Embryonic facial prominence (tissue), 1 donor: ENCODE results near the gene EIF4A3.

Experiments
- DNase-seq: peaks from one replicate; pipeline ENCODE4 v3.0.0-alpha.2; 2016; ENCODE audit errors: extremely low spot score

Gene EIF4A3

DNA sequence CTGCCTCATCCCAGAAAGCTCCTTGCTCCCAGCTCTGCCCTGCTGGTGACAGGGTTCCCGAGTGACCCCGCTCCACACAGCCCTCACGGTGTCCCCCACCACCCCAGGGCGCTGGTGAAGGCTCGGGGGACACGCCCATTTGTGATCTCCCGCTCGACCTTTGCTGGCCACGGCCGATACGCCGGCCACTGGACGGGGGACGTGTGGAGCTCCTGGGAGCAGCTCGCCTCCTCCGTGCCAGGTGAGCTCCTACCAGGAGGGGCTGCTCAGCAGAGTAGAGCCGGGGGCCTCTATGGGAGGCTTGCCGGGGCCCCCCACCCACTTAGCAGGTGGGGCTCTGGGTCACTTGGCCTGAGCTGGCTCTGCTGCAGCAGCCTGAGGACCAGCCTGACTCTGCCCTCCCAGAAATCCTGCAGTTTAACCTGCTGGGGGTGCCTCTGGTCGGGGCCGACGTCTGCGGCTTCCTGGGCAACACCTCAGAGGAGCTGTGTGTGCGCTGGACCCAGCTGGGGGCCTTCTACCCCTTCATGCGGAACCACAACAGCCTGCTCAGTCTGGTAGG lies 34.4 kb downstream of the EIF4A3 start:
- no peak for DNase-seq

DNA sequence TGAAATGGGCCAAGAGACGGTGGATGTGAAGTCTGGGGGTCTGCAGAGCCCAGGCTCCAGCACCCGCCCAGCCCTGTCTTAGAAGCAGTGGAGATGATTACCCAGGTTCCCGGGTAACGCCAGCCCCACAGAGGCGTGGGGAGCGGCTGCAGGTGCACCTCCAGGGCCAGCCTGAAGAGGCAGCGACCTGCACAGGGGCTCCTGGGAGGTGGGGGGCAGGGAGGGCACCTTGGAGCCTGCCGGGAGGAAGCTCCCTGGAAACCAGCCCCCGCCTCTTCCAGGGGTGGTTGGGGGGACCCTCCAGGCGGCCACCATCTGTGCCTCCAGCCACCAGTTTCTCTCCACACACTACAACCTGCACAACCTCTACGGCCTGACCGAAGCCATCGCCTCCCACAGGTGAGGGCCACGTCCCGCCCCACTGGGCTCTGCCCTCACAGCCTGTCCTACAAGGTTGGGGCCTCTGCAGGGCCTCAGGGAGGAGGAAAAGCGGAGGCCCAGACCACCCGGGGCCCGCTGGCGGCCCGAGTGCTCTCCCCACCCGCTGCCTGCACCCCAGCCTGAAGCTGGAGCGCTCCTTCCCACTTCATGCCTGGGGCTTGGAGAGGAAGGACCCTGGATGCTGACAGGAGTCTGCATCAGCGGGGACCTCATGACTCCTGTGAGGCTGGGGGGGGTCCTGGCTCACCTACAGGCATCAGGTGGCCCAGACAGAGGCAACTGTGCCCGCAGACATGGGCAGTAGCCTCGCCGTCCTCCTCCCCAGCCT lies 35.0 kb downstream of the EIF4A3 start:
- no peak for DNase-seq

DNA sequence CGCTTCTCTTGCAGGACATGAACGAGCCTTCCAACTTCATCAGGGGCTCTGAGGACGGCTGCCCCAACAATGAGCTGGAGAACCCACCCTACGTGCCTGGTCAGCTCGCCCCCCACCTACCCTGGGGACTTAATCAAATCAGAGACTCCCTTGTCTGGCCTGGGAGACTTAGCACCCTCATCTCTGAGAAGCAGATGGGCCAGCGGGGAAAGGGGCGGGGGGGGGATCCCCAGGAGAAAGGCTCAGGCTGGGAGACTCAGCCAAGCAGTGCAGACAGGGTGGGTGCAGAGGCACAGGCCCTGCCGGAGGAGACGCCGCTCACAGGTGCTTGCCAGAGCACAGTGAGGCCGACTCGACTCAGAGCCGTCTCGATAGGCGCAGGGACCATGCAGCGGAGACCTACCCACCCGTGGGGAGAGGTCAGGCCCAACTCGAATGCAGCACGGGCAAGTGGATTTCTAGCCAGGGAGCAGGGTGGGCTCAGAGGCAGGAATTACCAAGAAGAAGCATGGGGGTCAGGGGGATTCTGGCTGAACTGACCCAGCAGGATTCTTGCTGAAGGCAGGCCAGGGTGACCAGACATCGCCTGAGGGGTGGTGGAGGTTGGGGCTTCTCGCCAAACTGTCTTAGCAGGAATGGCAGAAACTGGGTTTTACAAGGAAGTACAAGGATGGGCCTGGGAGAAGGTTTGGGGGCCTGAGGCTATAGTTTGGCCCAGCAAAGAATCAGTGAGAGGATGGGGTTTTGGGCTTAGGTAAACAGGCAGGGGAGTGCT lies 35.8 kb downstream of the EIF4A3 start:
- DNase-seq = no peak

DNA sequence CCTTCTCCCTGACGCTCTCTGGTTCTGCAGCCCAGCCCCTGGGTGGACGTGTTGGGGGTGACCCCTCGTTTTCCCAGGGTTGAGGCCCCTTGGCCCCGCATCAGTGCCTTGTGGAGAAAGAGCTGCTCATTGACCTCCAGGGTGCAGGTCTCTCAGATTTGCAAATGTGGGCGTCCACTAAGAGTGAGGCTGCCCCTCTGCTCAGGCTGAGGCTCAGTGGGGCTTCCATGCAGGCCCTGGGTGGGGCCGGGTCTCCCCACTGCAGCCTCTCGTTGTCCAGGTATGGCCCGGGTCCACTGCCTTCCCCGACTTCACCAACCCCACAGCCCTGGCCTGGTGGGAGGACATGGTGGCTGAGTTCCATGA lies 36.5 kb downstream of the EIF4A3 start:
- DNase-seq = no peak

DNA sequence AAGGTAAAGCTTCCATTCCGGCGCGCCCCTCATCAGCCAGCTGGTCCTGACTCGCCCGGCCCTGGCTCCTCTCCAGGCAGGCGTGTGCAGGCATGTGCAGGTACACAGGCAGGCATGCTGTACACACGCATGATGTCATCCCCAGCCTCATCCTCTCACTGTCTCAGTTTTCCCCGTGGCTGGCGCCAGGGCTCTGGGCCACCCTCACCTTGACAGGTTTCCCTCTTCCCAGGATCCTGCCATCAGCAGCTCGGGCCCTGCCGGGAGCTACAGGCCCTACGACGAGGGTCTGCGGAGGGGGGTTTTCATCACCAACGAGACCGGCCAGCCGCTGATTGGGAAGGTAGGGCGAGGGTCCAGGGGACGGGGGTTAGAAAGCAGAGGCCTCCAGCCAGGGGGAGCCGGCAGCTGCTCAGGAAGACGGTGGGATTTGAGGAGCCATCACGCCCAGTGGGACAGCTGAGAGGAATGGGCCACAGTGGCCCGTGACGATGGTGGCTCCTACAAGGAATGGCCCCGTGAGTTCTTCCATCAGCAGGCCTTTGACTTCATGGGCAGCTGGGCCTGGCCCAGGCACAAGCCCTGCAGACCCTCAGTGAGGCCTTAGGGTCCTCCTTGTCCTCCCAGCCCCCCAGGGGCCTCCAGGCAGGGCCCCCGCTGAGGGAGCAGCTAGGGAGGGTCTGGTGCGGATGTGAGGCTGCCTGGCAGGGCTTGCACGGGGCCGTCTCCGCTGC lies 37.0 kb downstream of the EIF4A3 start:
- no peak for DNase-seq

GRCh38 chr17:80109066-80109660 lies 37.8 kb downstream of the EIF4A3 start:
- DNase-seq = no peak

DNA sequence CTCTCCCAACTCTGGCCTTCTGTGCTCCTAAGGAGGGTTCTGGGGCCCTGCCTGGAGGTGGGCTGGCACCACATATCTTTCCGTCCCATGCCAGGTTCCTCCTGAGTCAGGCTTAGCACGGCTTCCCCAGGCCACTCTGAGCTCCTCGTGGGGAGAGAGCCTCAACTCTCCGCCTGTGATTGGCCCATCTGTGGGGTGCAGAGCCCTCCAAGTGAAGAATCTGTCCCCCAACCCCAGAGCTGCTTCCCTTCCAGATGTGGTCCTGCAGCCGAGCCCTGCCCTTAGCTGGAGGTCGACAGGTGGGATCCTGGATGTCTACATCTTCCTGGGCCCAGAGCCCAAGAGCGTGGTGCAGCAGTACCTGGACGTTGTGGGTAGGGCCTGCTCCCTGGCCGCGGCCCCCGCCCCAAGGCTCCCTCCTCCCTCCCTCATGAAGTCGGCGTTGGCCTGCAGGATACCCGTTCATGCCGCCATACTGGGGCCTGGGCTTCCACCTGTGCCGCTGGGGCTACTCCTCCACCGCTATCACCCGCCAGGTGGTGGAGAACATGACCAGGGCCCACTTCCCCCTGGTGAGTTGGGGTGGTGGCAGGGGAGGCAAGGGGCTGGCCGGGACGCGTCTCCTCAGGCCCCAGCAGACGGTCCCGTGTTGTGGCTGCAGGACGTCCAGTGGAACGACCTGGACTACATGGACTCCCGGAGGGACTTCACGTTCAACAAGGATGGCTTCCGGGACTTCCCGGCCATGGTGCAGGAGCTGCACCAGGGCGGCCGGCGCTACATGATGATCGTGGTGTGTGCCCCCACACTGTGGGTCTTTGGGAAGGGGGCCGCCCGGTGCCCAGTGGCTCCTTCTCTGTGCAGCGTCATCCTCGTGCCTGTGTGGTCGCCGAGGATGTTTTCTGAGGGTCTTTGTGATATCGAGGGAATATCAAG lies 38.6 kb downstream of the EIF4A3 start:
- DNase-seq = no peak

DNA sequence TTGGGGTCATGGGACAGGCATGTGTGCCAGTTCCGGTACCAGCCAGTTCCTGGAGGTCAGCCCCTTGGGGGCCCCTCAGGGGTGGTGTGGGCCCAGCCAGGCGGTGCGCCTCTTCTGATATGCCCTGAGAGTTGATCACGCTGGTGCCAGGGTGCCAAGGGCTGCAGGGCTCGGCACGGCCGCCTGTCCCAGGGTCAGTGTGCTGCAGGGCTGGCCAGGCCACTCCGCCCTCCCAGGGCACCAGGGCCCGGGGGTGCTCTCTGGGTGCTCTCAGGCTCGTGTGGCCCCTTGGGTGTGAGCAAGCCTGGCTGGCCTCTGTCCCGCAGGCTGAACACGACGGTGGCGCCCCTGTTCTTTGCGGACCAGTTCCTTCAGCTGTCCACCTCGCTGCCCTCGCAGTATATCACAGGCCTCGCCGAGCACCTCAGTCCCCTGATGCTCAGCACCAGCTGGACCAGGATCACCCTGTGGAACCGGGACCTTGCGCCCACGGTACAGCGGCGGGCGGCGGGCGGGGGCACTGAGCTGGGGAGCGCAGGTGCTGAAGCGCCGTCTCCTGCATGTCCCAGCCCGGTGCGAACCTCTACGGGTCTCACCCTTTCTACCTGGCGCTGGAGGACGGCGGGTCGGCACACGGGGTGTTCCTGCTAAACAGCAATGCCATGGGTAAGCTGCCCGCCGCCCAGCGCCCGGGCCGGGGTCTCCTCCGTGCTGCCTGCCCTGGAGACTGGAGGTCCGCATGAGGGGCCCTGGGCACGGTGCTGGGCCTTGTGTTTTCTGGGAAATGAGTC lies 39.5 kb downstream of the EIF4A3 start:
- no peak for DNase-seq

DNA sequence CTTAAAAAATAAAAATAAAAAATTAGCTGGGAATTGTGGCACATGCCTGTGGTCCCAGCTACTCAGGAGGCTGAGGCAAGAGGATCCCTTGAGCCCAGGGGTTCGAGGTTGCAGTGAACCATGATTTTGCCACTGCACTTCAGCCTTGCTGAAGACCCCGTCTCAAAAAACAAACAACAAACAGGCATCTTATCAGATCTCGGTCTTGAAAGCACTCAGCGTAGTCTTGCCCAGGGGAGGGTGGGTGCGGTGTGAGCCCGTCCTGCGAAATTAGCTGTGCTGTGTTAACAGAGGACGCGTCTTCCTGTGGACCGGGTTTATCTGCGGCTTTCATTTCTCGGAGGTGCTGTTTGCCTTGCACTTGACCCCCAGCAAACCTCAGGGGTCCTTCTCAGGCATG lies 40.2 kb downstream of the EIF4A3 start:
- DNase-seq = no peak

GRCh38 chr17:80106176-80106575 lies 40.8 kb downstream of the EIF4A3 start:
- no peak for DNase-seq

GRCh38 chr17:80105762-80106161 lies 41.2 kb downstream of the EIF4A3 start:
- no peak for DNase-seq

DNA sequence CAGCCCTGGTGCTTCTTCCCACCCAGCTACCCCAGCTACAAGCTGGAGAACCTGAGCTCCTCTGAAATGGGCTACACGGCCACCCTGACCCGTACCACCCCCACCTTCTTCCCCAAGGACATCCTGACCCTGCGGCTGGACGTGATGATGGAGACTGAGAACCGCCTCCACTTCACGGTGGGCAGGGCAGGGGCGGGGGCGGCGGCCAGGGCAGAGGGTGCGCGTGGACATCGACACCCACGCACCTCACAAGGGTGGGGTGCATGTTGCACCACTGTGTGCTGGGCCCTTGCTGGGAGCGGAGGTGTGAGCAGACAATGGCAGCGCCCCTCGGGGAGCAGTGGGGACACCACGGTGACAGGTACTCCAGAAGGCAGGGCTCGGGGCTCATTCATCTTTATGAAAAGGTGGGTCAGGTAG lies 42.0 kb downstream of the EIF4A3 start:
- DNase-seq = no peak

GRCh38 chr17:80104321-80104955 lies 42.5 kb downstream of the EIF4A3 start:
- no peak for DNase-seq

DNA sequence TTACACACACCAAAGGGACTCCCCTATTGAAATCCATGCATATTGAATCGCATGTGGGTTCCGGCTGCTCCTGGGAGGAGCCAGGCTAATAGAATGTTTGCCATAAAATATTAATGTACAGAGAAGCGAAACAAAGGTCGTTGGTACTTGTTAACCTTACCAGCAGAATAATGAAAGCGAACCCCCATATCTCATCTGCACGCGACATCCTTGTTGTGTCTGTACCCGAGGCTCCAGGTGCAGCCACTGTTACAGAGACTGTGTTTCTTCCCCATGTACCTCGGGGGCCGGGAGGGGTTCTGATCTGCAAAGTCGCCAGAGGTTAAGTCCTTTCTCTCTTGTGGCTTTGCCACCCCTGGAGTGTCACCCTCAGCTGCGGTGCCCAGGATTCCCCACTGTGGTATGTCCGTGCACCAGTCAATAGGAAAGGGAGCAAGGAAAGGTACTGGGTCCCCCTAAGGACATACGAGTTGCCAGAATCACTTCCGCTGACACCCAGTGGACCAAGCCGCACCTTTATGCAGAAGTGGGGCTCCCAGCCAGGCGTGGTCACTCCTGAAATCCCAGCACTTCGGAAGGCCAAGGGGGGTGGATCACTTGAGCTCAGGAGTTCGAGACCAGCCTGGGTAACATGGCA lies 43.4 kb downstream of the EIF4A3 start:
- DNase-seq = no peak

DNA sequence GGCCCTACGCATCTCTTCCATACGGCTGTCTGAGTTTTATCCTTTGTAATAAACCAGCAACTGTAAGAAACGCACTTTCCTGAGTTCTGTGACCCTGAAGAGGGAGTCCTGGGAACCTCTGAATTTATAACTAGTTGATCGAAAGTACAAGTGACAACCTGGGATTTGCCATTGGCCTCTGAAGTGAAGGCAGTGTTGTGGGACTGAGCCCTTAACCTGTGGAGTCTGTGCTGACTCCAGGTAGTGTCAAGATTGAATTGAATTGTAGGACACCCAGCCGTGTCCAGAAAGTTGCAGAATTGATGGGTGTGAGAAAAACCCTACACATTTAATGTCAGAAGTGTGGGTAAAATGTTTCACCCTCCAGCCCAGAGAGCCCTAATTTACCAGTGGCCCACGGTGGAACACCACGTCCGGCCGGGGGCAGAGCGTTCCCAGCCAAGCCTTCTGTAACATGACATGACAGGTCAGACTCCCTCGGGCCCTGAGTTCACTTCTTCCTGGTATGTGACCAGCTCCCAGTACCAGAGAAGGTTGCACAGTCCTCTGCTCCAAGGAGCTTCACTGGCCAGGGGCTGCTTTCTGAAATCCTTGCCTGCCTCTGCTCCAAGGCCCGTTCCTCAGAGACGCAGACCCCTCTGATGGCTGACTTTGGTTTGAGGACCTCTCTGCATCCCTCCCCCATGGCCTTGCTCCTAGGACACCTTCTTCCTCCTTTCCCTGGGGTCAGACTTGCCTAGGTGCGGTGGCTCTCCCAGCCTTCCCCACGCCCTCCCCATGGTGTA lies 44.1 kb downstream of the EIF4A3 start:
- no peak for DNase-seq

DNA sequence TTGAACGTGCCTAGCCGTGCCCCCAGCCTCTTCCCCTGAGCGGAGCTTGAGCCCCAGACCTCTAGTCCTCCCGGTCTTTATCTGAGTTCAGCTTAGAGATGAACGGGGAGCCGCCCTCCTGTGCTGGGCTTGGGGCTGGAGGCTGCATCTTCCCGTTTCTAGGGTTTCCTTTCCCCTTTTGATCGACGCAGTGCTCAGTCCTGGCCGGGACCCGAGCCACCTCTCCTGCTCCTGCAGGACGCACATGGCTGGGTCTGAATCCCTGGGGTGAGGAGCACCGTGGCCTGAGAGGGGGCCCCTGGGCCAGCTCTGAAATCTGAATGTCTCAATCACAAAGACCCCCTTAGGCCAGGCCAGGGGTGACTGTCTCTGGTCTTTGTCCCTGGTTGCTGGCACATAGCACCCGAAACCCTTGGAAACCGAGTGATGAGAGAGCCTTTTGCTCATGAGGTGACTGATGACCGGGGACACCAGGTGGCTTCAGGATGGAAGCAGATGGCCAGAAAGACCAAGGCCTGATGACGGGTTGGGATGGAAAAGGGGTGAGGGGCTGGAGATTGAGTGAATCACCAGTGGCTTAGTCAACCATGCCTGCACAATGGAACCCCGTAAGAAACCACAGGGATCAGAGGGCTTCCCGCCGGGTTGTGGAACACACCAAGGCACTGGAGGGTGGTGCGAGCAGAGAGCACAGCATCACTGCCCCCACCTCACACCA lies 44.8 kb downstream of the EIF4A3 start:
- no peak for DNase-seq
